Thyroid gland (tissue), 4 donors: ENCODE results near the gene SOD3.

ENCODE experiments used
- CTCF ChIP-seq, 6 experiments: fragments of 200-600 bp in 3 of 6; fragments of 450-650 bp in 3 of 6; sonication (generic) in 3 of 6; IDR thresholded peaks; one replicate each; pipeline ENCODE4 v1.5.1; 2016 to 2019; ENCODE audit warnings: antibody characterized with exemption in 6 of 6, mild to moderate bottlenecking in 2 of 6, inconsistent platforms in 1 of 6, moderate library complexity in 1 of 6
- POLR2A ChIP-seq, 2 donors: fragments of 450-650 bp; IDR thresholded peaks; one replicate each; pipeline ENCODE4 v1.6.1; 2017; ENCODE audit warnings: antibody characterized with exemption in 2 of 2, mild to moderate bottlenecking in 2 of 2, moderate library complexity in 1 of 2

GRCh38 chr4:24768006-24768405 is 27.4 kb upstream of the SOD3 start:
- TF ChIP-seq CTCF (IDR thresholded peaks at IDR 0.05) (no peak), POLR2A (IDR thresholded peaks at IDR 0.05) (no peak)
